Measurements from ENCODE around the gene FBXL16. TPM values are rescaled to one million over a fixed set of nuclear protein-coding genes. Genes with fewer than 3 reads are reported as not detected.

FBXL16 gene
- total and polyA plus RNA-seq, 9 of the 15 experiments (the other 6 are each of a cell fraction or from before 2014, with no cell fraction given) = 0.21 to 8.2 (median 1.7) TPM

DNA sequence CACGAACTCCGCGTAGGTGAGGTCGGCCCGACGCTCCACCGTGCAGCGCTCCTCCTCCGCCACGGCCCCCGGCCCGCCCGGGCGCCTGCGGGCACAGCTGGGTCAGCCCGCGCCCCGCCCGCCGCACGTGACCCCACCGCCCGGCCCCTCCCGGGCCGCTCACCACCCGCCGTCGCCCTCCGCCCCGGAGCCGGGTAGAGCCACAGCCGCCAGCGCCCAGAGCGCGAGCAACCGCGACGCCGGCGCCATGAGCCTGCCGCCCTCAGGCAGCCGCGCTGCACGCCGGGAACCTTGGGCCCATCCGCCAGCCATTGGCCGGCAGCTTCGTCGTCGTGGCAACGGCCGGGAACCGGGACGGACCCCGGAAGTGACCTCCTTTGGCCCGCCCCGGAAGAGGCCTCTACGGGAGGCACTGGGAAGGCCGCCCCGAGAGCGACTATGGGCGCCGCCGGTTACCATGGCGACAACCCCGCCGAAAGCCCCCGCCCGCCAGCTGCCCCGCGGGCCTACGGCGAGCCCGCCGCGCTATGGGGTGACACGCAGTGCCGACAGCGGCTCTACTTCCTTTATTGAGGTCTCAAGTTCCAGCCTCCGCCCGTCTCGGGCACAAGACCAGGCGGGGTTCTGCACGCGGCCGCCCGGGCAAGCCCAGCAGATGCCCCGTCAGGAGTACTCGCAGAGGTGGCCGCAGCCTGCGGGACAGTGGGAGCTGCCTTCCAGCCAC lies 21.4 kb downstream of the FBXL16 start, which contains the start of gene JMJD8 (continued):
- TF ChIP-seq ZBTB43 (CRISPR knock-in tag; IDR thresholded peaks at IDR 0.05) (peak; percentile 45; the same call in 1 of the 2 replicates), MGA (IDR thresholded peaks at IDR 0.05) (peak; percentile 63), THAP7 (CRISPR knock-in tag; IDR thresholded peaks at IDR 0.05) (peak; percentile 63), PHB2 (IDR thresholded peaks at IDR 0.05; ENCODE audit: low read depth) (no peak), ZBTB33 (CRISPR knock-in tag; IDR thresholded peaks at IDR 0.05) (peak; percentile 54; the same call in 1 of the 2 replicates), CSDE1 (IDR thresholded peaks at IDR 0.05) (peak in 1 of 2 experiments; percentile 96; a peak in 1 of 4 replicates)

All from K562 (cell line).